Activated CD4-positive, alpha-beta T cell treated with anti-CD3 and anti-CD28 coated beads, Interleukin-10, Interleukin-2, amounts not matched to agents 100 ng/mL and 50 ng/mL, durations not matched to agents 16 hours and 8 hours (primary cell): ENCODE results near the gene ATP6V1C2.
"Not testable (repeated sequence)": the region's sequence is repeated elsewhere in the genome, so short reads cannot be mapped to it uniquely, and the experiment has no call there.

Source experiments
- DNase-seq: peaks from one replicate; pipeline ENCODE4 v3.0.0-alpha.2; 2020

The ATP6V1C2 gene

DNA sequence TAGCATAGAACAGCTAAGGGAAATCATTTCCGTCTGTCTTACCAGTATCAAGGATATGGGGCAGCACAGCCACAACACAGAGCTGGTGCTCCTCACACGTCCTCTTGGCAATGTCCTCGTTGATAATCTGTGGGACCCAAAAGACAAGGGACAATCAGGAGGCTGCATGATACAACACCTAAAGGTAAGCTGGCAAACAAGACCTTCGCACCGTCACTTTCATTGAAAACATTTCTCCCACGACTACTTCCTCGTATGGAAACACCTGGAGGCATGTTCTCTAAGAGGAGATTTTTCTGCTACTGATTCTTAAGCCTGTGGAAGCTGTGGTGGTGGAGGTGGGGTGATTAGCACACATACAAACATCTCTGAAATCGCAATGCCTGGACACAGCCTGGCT, 67.4 kb downstream of the ATP6V1C2 start:
- DNase-seq = no peak

DNA sequence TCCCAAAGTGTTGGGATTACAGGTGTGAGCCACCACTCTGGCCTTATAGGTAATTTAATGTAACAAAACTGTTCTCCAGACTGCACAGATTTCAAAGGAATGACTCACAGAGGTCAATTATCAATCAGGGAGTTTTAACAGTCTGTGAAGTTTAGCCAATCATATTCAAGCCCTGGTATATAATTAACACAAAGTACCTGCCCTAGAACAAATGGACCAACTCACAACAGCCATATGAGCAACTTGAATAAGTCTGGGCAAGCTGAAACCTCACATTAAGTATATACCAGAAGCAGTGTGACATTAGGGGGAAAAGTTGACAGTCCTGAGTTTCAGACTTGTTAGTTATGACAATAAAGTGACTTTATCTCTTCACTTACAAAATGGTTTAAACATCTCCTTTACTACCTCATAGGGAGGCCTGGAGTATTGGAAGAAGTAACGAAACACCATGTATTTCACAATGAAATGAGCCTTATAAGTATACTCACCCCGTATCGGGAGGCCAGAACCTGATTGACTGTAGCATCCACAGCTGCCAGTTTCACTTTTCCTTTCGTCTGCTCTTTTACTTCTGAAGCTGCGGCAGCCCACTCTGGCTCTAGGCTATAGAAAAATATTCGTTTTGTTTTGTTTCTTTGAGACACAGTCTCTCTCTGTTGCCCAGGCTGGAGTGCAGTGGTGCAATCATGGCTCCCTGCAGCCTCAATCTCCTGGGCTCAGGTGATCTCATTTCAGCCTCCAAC, 69.0 kb downstream of the ATP6V1C2 start:
- peak; percentile 45 for DNase-seq

DNA sequence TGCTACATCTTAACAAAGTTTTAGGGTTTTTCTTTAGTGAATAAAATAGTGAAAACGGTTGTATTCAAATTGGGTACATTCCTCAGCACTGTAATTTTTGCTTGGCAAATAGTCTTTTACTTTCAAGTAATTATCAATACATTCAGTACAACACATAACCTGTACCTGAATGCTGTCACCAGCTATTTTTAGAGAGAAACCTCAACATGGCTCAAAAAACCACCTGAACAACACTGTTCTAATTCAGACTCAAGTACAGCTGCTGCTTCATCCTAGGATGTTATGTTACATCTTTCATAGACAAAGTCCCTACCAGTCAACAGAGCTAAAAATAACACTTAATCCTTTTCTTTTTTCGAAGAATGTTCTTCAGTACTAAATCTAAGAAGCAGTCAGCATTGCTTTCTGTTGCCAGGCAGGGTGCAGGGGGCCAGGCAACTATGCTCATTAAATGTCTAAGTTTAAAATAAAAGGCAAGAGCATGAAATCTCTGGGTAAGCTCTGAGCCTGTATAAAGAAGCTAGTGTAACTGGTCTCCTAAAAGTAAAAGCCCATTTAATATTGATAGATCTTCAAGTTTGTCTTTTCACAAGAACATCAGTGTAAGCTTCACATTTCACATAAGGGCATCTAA, 70.7 kb downstream of the ATP6V1C2 start:
- peak; percentile 21 for DNase-seq

DNA sequence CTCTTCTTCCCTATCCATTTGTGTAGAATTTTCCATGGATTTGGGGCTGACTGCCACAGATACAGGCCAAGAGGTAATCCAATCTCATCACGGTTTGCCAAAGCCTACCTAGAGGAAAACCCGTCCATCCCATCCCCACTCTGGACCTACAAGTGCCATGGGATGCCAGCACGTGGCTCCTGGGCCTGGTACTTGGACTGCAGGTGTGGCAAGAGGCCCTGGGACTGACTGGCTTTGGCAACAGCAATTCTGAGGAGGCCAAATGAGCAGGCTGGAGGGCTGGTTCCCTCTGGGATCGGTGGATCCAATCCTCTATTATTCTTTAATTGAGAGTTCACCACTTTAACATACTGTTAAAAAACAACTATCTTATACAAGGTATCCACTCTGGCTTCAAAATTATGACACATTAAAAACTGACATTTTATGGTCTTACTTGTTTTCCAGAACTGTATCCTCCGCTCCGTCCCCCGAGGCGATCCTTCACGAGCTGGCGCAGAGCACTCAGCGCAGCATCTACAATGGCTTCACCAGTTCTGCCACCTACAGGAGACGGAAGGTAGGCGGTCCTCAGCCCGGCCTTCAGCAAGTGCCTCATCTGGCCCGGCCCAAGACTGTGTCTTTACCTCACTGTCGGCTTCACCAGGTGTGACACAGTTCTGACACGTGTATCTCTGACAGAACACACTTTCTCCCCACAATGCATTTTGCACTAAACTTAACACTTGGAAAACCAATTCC, 71.4 kb downstream of the ATP6V1C2 start:
- DNase-seq = no peak

DNA sequence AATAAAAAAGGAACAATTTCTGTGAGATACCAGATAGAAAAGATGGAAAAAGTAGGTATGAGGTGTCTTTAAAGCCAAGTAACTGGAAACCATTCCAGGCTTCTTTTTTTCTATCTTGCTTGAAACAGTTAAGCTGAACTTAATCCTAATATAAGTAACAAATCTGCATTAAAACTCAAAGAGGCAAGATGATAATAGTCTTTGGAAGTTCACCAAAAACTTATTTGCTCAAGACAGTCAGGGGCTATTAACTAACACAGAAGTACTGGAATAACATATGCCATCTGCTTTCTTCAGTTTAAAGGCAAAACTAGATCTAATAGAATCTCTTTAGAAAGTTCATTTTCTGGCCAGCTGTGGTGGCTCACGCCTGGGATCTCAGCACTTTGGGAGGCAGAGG, 72.4 kb downstream of the ATP6V1C2 start:
- no peak for DNase-seq

DNA sequence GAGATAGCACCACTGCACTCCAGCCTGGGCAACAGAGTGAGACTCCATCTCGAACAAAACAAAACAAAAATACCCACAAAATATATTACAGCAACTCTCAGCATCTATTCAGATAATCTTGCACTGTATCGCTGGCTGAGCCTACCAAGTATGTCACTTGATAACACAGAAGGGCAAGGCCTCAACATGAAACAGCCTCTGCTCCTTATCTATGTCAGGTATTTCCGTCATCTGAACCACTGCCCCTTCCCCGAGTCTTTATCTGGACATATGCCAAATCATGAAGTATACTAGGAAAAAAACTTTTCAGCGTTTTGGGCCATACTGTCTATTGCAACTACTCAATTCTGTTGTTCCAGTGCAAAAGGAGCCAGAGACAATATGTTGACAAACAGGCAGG, 73.4 kb downstream of the ATP6V1C2 start:
- DNase-seq = no peak

DNA sequence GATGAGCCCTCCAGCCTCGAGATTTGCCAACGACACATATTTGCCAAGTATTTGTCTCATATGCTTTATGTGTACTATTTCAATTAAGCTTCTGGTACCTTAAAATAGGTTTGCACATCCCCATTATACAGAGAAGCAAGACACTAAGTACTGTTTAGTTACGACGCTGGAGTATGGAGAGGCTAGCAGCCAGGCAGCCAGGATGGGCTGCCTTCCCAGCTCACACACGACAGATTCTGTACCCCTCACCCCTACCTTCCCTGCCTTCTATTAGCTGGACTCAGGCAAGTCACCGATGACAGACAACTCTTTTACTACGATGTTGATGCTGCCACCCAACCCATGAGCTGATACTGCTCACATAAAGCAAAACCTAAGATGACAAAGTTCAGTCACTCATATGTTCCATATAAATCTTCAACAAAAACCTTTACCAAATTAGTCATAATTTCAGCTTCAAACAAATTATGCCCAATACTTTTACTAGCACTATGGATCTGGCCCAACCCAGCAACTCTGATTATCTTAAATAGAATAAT, 74.1 kb downstream of the ATP6V1C2 start:
- DNase-seq = no peak

DNA sequence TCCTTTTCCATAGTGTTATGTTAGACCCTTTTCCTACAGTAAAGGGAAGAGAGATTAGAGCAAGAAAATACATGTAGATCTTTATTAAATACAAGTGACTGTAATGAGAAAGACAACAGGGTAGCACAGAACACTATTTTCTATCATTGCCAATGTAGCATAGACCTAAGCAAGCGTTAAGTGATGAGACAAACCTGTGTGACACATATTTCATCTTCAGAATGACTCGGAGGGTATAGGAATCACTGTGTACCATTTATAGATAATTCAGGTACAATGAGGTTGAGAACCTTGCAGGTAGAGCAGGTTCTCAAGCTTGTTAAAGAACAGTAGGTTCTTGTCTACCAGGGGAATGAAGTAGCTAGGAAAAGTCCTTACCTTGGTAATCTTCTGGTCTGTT, 75.3 kb downstream of the ATP6V1C2 start:
- no peak for DNase-seq

DNA sequence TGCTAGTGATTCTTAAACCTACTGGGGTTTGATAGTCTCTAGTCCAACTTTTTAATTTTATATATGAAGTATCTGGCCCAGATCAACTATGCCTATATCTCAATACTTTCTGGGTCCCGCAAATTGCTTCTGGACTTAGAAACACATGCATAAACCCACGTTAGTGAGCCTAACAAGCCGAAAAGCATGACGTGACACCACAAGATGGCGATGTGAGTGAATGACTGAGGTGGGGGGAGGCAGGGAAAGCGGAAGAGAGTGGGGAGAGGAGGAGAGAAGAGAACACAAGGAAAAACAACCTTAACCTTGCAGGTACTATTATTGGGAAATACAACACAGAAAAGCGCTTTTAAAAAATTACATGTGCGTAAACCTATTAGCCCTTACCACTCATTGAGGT, 77.4 kb downstream of the ATP6V1C2 start:
- no peak for DNase-seq

DNA sequence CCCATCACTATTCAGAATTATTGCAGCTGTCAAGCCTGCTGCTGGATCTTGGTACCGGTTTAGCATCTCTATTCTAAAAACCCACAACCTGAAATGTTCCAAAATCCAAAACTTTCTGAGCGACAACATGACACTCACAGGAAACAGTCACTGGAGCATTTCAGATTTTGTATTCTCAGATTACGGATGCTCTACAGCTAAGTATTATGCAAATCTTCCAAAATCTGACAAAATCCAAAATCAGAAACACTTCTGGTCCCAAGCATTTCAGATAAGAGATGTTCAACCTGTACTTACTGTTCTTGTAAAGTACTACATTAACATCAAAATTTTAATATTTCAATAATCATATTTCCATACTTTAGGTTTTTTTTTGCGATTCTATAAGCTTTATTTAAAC, 78.7 kb downstream of the ATP6V1C2 start:
- DNase-seq = no peak

DNA sequence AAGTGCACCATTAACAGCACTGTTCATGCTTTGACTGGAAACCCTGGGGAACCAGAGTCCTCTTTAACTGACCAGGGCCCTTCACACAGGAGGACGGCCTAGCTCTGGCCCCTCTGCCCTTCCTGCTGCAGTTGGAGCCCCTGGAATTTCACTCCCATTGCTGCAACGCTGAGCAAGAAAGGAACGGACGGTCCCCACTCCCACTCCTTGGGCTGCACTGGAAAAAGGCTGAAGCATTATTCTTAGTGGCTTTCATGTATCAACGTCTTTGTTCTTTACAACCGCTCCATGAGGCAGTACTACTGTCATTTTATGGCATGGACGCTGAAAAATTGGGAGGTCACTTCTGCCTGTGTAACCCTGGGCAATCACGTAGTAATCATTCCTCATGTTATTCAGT, 81.2 kb downstream of the ATP6V1C2 start:
- DNase-seq = no peak

DNA sequence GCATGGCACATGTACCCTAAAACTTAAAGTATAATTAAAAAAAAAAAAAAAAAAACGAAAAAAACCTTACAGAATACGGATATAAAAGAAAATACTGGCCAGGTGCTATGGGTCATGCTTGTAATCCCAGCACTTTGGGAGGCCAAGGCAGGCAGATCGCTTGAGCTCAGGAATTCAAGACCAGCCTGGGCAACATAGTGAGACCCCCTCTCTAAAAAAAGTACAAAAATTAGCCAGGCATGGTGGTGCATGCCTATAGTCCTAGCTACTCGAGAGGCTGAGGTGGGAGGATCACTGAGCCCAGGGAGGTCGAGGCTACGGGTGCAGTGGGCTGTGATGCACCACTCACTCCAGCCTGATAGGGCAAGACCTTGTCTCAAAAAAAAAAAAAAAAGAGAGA, 84.6 kb downstream of the ATP6V1C2 start:
- not testable (repeated sequence) for DNase-seq

DNA sequence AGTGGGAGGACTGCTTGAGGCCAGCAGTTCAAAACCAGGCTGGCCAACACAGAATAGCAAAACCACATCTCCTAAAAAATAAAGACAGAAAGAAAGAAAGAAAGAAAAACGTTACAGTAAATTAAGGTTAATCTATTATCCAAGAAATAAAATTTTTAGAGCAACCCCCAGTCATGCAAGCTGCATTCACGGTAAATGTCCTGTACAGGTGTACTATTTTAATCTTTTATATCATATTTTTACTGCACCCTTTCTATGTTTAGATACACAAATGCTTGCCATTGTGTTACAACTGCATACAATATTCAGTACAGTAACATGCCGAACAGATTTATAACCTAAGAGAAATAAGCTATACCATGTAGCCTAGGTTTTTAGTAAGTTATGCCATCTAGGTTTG, 85.1 kb downstream of the ATP6V1C2 start:
- no peak for DNase-seq

DNA sequence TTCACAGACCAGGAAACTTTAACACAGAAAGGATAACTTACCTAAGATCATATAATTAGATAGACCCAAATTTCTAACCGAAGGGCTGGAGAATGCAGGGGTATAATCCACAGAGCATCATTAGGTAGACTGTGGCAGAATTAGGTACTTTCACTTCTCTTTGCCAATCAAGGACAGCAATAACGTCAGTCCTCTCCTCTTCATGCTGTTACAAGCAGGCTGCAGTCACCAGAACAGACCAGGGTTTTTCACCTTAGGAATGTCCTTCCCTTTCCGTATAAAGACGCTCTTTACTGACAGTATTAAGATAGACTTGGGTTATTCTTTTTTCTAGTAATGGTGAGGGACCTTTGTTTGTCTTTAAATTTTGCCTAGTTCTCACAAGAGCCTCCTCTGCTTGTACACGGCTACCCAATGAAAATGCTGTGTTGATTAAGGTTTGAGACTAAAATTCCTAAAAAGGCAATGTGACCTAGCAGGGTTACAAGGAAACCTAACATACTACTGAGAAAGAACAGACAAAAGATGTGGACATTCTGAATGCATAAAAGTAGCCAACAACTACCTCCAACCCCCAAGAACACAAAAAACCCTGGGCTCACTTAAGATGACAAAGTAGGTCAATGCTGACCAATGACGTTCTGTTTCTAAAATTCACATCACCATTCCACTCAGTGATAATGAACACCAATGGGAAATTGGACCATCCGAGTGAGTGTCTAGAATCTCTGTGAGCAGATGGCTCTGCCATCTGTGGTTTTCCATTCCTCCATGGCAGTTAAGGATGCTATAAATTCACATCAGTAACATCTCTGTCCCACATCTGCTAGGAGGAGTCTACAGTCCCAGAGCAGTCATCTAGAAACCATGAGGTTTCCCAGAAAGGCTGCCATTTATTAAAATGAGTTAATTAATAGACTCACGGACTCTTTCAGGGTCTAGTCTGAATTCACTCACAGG, 89.1 kb downstream of the ATP6V1C2 start:
- DNase-seq = peak; percentile 48

DNA sequence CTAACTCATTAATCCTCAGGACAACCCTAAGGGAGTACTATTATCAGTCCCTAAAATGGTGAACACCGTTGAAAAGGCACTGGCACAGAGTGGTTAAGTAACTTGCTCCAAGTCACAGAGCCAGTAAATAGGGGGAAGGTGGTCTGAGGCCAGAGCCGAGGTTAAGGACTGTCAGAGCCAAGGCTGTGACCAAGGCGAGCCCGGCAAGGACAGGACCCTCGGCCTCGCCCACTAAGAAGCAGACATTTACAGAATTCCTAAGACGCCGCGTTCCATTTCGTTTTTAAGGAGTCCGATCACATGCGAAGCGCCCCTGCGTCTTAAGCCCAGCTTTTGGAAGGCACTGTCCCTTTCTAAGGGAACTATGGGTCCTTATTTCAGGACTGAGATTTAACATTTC, 90.1 kb downstream of the ATP6V1C2 start:
- DNase-seq = no peak

DNA sequence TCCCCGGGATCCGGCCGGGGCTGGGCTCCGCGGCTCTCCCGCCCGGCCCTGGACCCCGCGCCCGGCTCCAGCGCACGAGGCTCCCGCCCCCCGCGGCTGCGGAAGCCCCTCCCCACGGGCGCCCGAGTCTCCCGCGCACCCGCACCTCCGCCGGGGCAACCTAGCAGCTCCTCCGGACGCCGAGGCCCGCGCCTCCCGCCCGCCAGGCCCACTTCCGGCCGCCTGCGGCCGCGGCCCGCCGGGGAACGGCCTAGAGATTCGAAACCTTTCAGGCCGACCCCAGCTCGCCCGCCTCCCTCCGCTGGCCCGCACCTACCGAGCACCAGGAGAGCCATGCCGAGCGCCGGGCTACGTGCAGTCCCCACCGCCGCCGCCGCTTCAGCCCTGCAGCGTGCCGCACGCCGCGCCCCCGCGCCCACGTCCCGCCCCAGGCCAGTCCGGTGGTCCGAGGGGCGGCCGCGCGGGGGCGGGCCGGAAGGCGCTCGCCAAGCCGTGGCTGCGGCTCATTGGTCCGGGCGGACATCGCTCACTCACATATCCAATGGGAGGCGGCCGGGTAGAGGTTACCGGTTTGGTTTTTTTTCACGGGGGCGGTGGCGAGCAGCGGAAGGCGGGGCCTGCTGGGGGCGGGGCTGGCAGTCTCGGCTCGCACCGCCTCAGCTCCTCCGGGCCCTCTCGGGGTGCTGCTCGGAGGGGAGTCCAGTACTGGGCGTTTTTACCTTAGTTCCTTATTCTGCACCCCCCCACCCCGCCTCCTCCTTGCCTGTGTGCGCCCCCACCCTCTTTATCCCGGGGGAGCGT, 91.1 kb downstream of the ATP6V1C2 start, which contains the start of gene PDIA6:
Gene PDIA6 (minus strand): TSS at position 424 of the 801 bp plus-strand sequence. CDS start 89 bp downstream, at position 335.
- DNase-seq = peak; percentile 98

DNA sequence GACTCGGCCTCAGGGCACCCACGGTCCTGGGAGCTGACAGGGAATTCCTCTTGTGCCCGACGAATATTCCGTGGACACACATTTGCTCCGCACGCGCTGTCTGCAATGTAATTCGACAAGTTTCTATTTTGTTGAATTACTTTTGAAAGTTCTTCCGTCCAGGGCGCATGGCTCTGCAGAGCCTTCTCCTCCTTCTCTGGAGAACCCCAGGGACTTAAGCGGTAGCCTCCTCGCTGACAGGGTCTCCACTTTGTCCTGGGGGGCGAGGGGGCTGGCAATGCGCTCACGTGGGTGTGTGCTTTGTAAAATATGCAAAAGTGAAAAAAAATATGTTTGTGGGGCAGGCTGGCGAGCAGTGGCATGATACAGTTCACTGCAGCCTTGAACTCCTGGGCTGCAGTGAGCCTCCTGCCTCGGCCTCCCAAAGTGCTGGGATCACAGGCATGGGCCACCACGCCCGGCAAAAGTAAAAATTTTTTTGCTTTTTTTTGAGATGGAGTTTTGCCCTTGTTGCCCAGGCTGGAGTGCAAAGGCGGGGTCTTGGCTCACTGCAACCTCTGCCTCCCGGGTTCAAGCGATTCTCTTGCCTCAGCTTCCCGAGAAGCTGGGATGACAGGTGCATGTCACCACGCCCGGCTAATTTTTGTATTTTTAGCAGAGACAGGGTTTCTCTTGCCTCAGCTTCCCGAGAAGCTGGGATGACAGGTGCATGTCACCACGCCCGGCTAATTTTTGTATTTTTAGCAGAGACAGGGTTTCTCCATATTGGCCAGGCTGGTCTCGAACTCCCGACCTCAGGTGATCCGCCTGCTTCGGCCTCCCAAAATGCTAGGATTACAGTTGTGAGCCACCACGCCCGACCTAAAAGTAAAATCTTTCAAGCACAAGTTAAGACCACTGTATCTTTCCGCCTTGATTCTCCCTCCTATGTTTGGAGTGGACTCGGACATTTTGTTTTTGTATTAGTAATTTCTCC, 92.0 kb downstream of the ATP6V1C2 start:
- not testable (repeated sequence) for DNase-seq

DNA sequence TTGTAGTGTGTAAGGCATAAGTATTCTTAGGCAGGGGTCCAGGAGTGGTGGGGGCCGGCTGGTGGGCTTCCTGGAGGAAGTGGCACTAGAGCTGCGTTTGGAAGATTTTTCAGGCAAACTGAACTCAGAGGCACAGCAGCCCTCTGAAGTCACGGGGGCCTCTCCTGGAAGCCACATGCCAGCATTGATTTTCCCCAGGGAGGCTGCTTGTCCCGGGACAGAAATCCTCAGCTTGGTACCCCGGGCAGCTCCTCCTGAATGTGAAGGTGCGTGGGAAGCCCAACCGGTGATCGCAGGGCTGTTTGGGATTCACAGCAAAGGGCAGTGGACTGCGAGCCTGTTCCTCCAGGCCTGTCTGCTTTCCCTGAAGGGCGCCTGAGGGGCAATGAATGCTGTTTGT, 92.7 kb downstream of the ATP6V1C2 start:
- no peak for DNase-seq

DNA sequence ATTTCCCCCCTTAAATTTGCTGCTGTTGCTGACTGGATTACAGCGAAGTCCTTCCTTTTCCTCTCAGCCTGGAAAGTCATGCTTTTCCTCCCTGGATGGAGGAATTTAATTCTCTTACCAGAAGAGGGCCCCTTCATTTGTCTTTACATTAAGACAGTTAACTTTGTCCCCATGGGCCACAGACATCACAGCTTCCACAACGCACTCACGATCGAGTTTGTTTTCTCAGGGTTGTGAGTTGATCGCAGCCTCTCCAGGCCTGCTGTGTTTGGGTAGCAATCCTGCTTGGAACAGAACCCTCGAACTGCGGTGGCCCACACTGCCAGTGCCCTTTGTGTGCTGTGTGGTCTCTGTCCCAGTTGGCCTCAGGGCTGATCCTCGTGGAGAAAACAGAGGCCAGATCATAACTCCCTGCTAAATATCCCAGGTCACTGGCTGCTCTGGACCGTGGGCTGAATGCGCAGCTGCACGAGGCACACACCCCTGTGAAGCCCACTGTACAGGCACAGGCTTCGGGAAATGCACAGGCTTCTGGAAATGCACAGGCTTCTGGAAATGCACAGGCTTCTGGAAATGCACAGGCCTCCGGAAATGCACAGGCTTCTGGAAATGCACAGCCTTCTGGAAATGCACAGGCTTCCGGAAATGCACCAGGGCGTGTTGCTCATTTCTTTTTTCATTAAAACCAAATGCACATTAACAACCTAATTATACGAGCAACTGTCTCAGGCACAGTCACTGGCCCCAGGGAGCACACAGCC, 93.3 kb downstream of the ATP6V1C2 start:
- DNase-seq = no peak
